ENCODE data around the gene CHST8. TPM values are rescaled to one million over a fixed set of nuclear protein-coding genes. Genes with fewer than 3 reads are reported as not detected.
A peak's percentile ranks its signal among the peaks of the same experiment; 100 is the strongest.
"Not testable (repeated sequence)": the region's sequence is repeated elsewhere in the genome, so short reads cannot be mapped to it uniquely, and the experiment has no call there.

CHST8 gene
- total RNA-seq, 2 experiments from 2014 or later, result not detected

GRCh38 chr19:33606556-33606955 is 15.2 kb upstream of the CHST8 start:
- Mint-ChIP-seq H3K27me3 (no peaks in the 10 kb centered on the region), H3K9me3 (peaks cover 17% of the 10 kb centered on the region), H3K4me3 (no peak overlapping the region), H3K36me3 (no peaks in the 10 kb centered on the region), H3K27ac (no peak overlapping the region), H3K4me1 (peaks cover 2% of the 10 kb centered on the region)
- DNase-seq, result no peak

- H3K9me3 Mint-ChIP-seq, result peaks cover 8% of the 10 kb centered on the region
- H3K27ac Mint-ChIP-seq, result no peak overlapping the region
- no peaks in the 10 kb centered on the region for H3K27me3 Mint-ChIP-seq
- DNase-seq, result no peak
- H3K36me3 Mint-ChIP-seq, result no peaks in the 10 kb centered on the region
- H3K4me3 Mint-ChIP-seq, result no peak overlapping the region
- H3K4me1 Mint-ChIP-seq, result peaks cover 2% of the 10 kb centered on the region
Measured at GRCh38 chr19:33609353-33609752, 12.4 kb upstream of the CHST8 start.

- Mint-ChIP-seq H3K27ac (no peak overlapping the region), H3K27me3 (no peaks in the 10 kb centered on the region), H3K4me1 (peaks cover 2% of the 10 kb centered on the region), H3K4me3 (no peak overlapping the region), H3K9me3 (peaks cover 8% of the 10 kb centered on the region), H3K36me3 (no peaks in the 10 kb centered on the region)
- DNase-seq, result no peak
Measured at GRCh38 chr19:33610588-33610987, 11.2 kb upstream of the CHST8 start.

- Mint-ChIP-seq H3K27me3 (no peaks in the 10 kb centered on the region), H3K36me3 (no peaks in the 10 kb centered on the region), H3K4me1 (peaks cover 2% of the 10 kb centered on the region), H3K27ac (no peak overlapping the region), H3K4me3 (no peak overlapping the region), H3K9me3 (peaks cover 8% of the 10 kb centered on the region)
- DNase-seq, result no peak
Measured at GRCh38 chr19:33612928-33613619, 8.7 kb upstream of the CHST8 start.

GRCh38 chr19:33613620-33614000 is 8.1 kb upstream of the CHST8 start:
- no peak overlapping the region for H3K27ac Mint-ChIP-seq
- H3K36me3 Mint-ChIP-seq, result no peaks in the 10 kb centered on the region
- no peak for DNase-seq
- H3K9me3 Mint-ChIP-seq, result peaks cover 8% of the 10 kb centered on the region
- H3K4me1 Mint-ChIP-seq, result peaks cover 2% of the 10 kb centered on the region
- no peak overlapping the region for H3K4me3 Mint-ChIP-seq
- no peaks in the 10 kb centered on the region for H3K27me3 Mint-ChIP-seq

GRCh38 chr19:33616346-33616745 is 5.4 kb upstream of the CHST8 start:
- no peak for DNase-seq
- H3K27ac Mint-ChIP-seq, result no peak overlapping the region
- peaks cover 20% of the 10 kb centered on the region for H3K27me3 Mint-ChIP-seq
- H3K4me3 Mint-ChIP-seq, result no peak overlapping the region
- H3K4me1 Mint-ChIP-seq, result peaks cover 1% of the 10 kb centered on the region
- H3K9me3 Mint-ChIP-seq, result no peaks in the 10 kb centered on the region
- no peaks in the 10 kb centered on the region for H3K36me3 Mint-ChIP-seq

GRCh38 chr19:33616857-33617256 is 4.9 kb upstream of the CHST8 start:
- Mint-ChIP-seq H3K4me1 (no peaks in the 10 kb centered on the region), H3K27me3 (peaks cover 20% of the 10 kb centered on the region), H3K9me3 (no peaks in the 10 kb centered on the region), H3K4me3 (no peak overlapping the region), H3K36me3 (no peaks in the 10 kb centered on the region), H3K27ac (no peak overlapping the region)
- DNase-seq, result no peak

- H3K27ac Mint-ChIP-seq, H3K36me3 Mint-ChIP-seq, DNase-seq, H3K9me3 Mint-ChIP-seq, H3K4me3 Mint-ChIP-seq, H3K4me1 Mint-ChIP-seq: not testable (repeated sequence)
- H3K27me3 Mint-ChIP-seq, result peaks cover 32% of the 10 kb centered on the region
Measured at GRCh38 chr19:33618363-33618762, 3.4 kb upstream of the CHST8 start.

GRCh38 chr19:33618884-33619283 is 2.9 kb upstream of the CHST8 start:
- H3K9me3 Mint-ChIP-seq, result no peaks in the 10 kb centered on the region
- no peak overlapping the region for H3K4me3 Mint-ChIP-seq
- no peaks in the 10 kb centered on the region for H3K4me1 Mint-ChIP-seq
- H3K27me3 Mint-ChIP-seq, result peaks cover 37% of the 10 kb centered on the region
- H3K27ac Mint-ChIP-seq, result no peak overlapping the region
- DNase-seq, result no peak
- no peaks in the 10 kb centered on the region for H3K36me3 Mint-ChIP-seq

GRCh38 chr19:33620611-33621010 is 1.1 kb upstream of the CHST8 start:
- Mint-ChIP-seq H3K4me3 (no peak overlapping the region), H3K36me3 (no peaks in the 10 kb centered on the region), H3K4me1 (no peaks in the 10 kb centered on the region), H3K9me3 (no peaks in the 10 kb centered on the region), H3K27me3 (peaks cover 49% of the 10 kb centered on the region), H3K27ac (no peak overlapping the region)
- no peak for DNase-seq

GRCh38 chr19:33621065-33621785 is 528 bp upstream of the CHST8 start:
- Mint-ChIP-seq H3K36me3 (no peaks in the 10 kb centered on the region), H3K27me3 (peaks cover 54% of the 10 kb centered on the region), H3K4me3 (no peak overlapping the region), H3K9me3 (no peaks in the 10 kb centered on the region), H3K4me1 (no peaks in the 10 kb centered on the region), H3K27ac (no peak overlapping the region)
- no peak for DNase-seq

- Mint-ChIP-seq H3K4me3 (no peak overlapping the region), H3K27me3 (peaks cover 57% of the 10 kb centered on the region), H3K27ac (no peak overlapping the region), H3K9me3 (no peaks in the 10 kb centered on the region), H3K4me1 (no peaks in the 10 kb centered on the region), H3K36me3 (no peaks in the 10 kb centered on the region)
- DNase-seq, result peak; percentile 4
Measured at GRCh38 chr19:33622505-33622808, 704 bp downstream of the CHST8 start.

- H3K27ac Mint-ChIP-seq, result no peak overlapping the region
- DNase-seq, result no peak
- no peak overlapping the region for H3K4me3 Mint-ChIP-seq
Measured at GRCh38 chr19:33622809-33623511, 1.2 kb downstream of the CHST8 start.

GRCh38 chr19:33624586-33624985 is 2.8 kb downstream of the CHST8 start:
- Mint-ChIP-seq H3K4me3 (no peak overlapping the region), H3K27me3 (peaks cover 56% of the 10 kb centered on the region), H3K4me1 (no peaks in the 10 kb centered on the region), H3K36me3 (no peaks in the 10 kb centered on the region), H3K27ac (no peak overlapping the region), H3K9me3 (no peaks in the 10 kb centered on the region)
- no peak for DNase-seq

More at GRCh38 chr19:33622809-33623511, 1.2 kb downstream of the CHST8 start:
- Mint-ChIP-seq H3K36me3 (no peaks in the 10 kb centered on the region), H3K4me1 (no peaks in the 10 kb centered on the region), H3K27me3 (peaks cover 57% of the 10 kb centered on the region), H3K9me3 (no peaks in the 10 kb centered on the region)

GRCh38 chr19:33627526-33627925 is 5.8 kb downstream of the CHST8 start:
- Mint-ChIP-seq H3K4me1 (no peaks in the 10 kb centered on the region), H3K4me3 (no peak overlapping the region), H3K27ac (no peak overlapping the region), H3K36me3 (no peaks in the 10 kb centered on the region), H3K27me3 (peaks cover 42% of the 10 kb centered on the region), H3K9me3 (no peaks in the 10 kb centered on the region)
- DNase-seq, result no peak

Measured in activated naive CD8-positive, alpha-beta T cell treated with anti-CD3 and anti-CD28 coated beads for 36 hours (primary cell).